Ishikawa (cell line): ENCODE results near the gene ARHGAP8.

ENCODE experiments used
- CEBPB ChIP-seq: IDR thresholded peaks from 2 replicates; pipeline ENCODE4 v1.6.1; 2012
- CREB1 ChIP-seq: IDR thresholded peaks from 2 replicates; pipeline ENCODE4 v1.6.1; 2012; ENCODE audit warnings: low read depth
- EP300 ChIP-seq: IDR thresholded peaks from 2 replicates; pipeline ENCODE4 v1.6.1; 2012; ENCODE audit warnings: borderline replicate concordance
- FOXM1 ChIP-seq: IDR thresholded peaks from 2 replicates; pipeline ENCODE4 v1.6.1; 2012; ENCODE audit warnings: low read depth, borderline replicate concordance
- NFIC ChIP-seq: IDR thresholded peaks from 2 replicates; pipeline ENCODE4 v1.6.1; 2012
- RAD21 ChIP-seq: IDR thresholded peaks from 2 replicates; pipeline ENCODE4 v1.6.1; 2012; ENCODE audit warnings: low read depth
- TAF1 ChIP-seq: IDR thresholded peaks from 2 replicates; pipeline ENCODE4 v1.6.1; 2012; ENCODE audit warnings: low read depth, mild to moderate bottlenecking
- TCF12 ChIP-seq: IDR thresholded peaks from 2 replicates; pipeline ENCODE4 v1.6.1; 2012; ENCODE audit warnings: low read depth
- TEAD4 ChIP-seq: IDR thresholded peaks from 2 replicates; pipeline ENCODE4 v1.6.1; 2012
- USF1 ChIP-seq: IDR thresholded peaks from 2 replicates; pipeline ENCODE4 v1.6.1; 2012
- YY1 ChIP-seq: IDR thresholded peaks from 2 replicates; pipeline ENCODE4 v1.6.1; 2012; ENCODE audit warnings: low read depth
- ZBTB7A ChIP-seq: IDR thresholded peaks from 2 replicates; pipeline ENCODE4 v1.6.1; 2012; ENCODE audit warnings: low read depth
- TF ChIP-seq, protein P1 (sequence below): IDR thresholded peaks from 2 replicates; pipeline ENCODE4 v1.6.1; 2012
- TF ChIP-seq, protein P2 (sequence below): IDR thresholded peaks from 2 replicates; pipeline ENCODE4 v1.6.1; 2012; ENCODE audit warnings: low read depth, mild to moderate bottlenecking

The ARHGAP8 gene

DNA sequence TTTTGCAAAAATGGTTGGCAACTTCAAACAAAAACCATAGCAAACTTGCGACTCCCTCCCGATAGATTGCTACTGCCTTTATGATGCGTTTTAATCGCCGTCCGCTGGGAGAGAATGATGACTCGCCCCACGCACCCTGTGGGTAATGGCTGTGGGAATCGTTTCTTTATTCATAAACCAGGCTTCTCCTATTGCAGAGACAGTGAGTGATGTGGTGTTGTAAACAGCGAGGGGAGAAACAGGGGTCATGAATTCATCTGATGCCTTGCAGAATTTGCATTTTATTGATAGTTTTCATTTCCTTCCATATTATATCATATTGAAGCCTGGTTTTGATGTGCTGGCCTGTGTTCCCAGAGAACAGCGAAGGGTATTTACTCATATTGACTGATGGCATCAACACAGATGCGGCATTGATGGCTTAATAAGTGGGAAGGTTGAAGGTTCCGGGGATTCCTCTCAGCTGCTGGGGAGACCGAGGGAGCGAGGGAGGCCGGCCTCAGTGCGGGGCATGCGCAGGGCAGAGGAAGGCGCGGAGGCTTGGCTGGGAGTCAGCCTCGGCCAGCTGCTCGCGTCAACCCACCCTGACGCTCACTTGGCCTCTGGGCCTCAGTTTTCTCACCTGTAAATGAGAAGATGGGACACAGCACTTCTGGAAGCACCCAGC is 41.3 kb downstream of the ARHGAP8 start:
- TF ChIP-seq FOXM1 (no peak), NFIC (no peak), YY1 (no peak), RAD21 (no peak), TAF1 (no peak), TEAD4 (no peak)
- TF ChIP-seq, protein P1, sequence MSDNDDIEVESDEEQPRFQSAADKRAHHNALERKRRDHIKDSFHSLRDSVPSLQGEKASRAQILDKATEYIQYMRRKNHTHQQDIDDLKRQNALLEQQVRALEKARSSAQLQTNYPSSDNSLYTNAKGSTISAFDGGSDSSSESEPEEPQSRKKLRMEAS = no peak

GRCh38 chr22:44795701-44796630 is 43.6 kb downstream of the ARHGAP8 start:
- TF ChIP-seq, protein P2, sequence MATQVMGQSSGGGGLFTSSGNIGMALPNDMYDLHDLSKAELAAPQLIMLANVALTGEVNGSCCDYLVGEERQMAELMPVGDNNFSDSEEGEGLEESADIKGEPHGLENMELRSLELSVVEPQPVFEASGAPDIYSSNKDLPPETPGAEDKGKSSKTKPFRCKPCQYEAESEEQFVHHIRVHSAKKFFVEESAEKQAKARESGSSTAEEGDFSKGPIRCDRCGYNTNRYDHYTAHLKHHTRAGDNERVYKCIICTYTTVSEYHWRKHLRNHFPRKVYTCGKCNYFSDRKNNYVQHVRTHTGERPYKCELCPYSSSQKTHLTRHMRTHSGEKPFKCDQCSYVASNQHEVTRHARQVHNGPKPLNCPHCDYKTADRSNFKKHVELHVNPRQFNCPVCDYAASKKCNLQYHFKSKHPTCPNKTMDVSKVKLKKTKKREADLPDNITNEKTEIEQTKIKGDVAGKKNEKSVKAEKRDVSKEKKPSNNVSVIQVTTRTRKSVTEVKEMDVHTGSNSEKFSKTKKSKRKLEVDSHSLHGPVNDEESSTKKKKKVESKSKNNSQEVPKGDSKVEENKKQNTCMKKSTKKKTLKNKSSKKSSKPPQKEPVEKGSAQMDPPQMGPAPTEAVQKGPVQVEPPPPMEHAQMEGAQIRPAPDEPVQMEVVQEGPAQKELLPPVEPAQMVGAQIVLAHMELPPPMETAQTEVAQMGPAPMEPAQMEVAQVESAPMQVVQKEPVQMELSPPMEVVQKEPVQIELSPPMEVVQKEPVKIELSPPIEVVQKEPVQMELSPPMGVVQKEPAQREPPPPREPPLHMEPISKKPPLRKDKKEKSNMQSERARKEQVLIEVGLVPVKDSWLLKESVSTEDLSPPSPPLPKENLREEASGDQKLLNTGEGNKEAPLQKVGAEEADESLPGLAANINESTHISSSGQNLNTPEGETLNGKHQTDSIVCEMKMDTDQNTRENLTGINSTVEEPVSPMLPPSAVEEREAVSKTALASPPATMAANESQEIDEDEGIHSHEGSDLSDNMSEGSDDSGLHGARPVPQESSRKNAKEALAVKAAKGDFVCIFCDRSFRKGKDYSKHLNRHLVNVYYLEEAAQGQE = no peak
- no peak for TF ChIP-seq TAF1
- no peak for TF ChIP-seq EP300
- TF ChIP-seq CEBPB = no peak
- no peak for TF ChIP-seq NFIC
- no peak for TF ChIP-seq TEAD4
- no peak for TF ChIP-seq ZBTB7A
- TF ChIP-seq, protein P1 = no peak
- no peak for TF ChIP-seq USF1

GRCh38 chr22:44797181-44797725 is 44.9 kb downstream of the ARHGAP8 start:
- no peak for TF ChIP-seq RAD21
- TF ChIP-seq, protein P1 = no peak

GRCh38 chr22:44799077-44799945 is 46.9 kb downstream of the ARHGAP8 start:
- TF ChIP-seq TEAD4 (no peak), NFIC (no peak), TCF12 (no peak), YY1 (no peak), CEBPB (no peak), CREB1 (no peak), EP300 (no peak)
- TF ChIP-seq, protein P1 = no peak
- TF ChIP-seq, protein P2 = no peak

DNA sequence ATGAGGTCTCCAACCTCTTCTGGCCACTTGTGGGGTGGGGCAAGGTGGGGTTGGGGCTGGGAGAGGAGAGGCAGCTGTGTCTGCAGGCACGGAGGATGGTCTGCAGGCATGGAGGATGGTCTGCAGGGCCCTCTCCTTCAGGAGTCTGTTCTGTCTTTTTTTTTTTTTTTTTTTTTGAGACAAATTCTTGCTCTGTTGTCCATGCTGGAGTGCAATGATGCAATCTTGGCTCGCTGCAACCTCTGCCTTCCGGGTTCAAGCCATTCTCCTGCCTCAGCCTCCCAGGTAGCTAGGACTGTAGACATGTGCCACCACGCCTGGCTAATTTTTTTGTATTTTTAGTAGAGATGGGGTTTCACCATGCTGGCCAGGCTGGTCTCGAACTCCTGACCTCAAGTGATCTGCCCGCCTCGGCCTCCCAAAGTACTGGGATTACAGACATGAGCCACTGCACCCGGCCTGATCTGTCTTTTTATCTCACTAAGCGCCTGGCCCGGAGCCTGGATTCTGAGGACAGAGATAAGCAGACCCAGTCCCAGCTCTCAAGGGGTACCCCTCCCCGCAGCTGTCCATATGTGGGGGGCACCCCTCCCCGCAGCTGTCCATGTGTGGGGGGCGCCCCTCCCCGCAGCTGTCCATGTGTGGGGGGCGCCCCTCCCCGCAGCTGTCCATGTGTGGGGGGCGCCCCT is 47.7 kb downstream of the ARHGAP8 start:
- 0 out of 2 replicates have a peak, but pooled peaks have one; percentile 42 for TF ChIP-seq CEBPB
